Stimulated activated CD4-positive, alpha-beta T cell treated with anti-CD3 and anti-CD28 coated beads, Interleukin-4, amount 100 ng/mL, for 24 hours (primary cell): ENCODE data around the gene MBTD1.
"Not testable (repeated sequence)": the region's sequence is repeated elsewhere in the genome, so short reads cannot be mapped to it uniquely, and the experiment has no call there.

Source experiments
- DNase-seq: peaks from one replicate; pipeline ENCODE4 v3.0.0-alpha.2; 2020

Gene MBTD1

DNA sequence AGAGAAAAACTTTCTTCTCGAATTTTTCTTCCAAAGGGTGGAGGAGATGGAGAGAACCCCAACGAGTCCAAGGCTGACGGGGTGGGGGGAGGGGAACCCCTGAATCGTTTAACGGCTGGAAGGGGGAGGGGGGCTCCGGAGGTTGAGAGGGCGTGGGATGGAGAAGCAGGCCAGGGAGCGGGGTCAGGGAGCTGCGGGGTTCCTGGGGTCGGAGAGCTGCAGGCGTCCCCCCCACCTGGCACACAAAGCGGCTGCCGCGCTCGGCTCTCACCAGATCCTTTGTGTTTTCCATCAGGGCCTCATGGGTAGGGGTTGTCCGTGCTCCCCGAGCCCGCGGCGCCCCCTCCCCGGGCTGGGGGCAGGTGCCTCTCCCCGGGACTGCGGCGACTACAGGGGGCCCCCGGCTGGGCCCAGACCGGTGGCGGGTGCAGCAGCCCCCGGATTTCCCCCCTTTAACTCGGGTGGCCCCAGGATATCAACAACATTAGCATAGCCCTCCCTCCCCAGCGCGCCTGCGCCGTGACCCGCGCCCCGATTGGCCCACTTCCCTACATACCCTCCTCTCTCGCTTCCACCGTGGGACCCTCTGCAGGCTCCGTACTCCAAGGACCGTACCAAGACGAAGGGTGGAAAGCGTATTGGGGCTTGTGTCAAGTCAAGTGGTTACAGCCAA, at the start of gene MBTD1:
TSS of gene MBTD1 (minus strand) at position 486 of the 673 bp plus-strand sequence. CDS start 34,888 bp downstream, outside the sequence.
- peak; percentile 96 for DNase-seq

DNA sequence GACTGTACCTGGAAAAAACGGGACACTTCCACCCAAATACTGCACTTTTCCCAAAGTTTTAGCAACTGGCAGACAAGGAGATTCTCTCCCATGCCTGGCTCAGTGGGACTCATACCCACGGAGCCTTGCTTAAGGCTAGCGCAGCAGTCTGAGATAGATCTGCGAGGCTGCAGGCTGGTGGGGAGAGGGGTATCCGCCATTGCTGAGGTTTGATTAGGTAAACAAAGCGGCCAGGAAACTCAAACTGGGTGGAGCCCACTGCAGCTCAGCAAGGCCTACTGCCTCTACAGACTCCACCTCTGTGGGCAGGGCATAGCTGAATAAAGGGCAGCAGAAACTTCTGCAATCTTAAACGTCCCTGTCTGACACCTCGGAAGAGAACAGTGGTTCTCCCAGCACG, 45.3 kb upstream of the MBTD1 start:
- no peak for DNase-seq

DNA sequence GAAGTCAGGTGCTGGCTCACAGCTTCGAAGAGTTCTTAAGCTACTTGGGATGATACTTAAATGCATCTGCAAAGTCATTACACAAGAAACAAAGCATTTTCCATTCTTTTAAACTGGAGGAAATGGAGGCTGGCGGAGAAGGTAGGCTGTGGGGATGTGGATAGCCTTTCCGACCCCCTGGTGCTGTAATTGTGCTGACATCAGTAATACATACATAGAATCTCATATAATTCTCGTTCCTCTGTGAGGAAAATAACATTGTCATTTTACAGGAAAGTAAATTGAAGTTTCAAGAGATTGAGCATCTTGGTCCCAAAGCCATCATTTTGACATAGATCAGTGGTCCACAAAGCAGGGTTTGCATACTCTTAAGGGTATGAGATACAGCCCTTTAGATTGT, 40.0 kb upstream of the MBTD1 start:
- no peak for DNase-seq

DNA sequence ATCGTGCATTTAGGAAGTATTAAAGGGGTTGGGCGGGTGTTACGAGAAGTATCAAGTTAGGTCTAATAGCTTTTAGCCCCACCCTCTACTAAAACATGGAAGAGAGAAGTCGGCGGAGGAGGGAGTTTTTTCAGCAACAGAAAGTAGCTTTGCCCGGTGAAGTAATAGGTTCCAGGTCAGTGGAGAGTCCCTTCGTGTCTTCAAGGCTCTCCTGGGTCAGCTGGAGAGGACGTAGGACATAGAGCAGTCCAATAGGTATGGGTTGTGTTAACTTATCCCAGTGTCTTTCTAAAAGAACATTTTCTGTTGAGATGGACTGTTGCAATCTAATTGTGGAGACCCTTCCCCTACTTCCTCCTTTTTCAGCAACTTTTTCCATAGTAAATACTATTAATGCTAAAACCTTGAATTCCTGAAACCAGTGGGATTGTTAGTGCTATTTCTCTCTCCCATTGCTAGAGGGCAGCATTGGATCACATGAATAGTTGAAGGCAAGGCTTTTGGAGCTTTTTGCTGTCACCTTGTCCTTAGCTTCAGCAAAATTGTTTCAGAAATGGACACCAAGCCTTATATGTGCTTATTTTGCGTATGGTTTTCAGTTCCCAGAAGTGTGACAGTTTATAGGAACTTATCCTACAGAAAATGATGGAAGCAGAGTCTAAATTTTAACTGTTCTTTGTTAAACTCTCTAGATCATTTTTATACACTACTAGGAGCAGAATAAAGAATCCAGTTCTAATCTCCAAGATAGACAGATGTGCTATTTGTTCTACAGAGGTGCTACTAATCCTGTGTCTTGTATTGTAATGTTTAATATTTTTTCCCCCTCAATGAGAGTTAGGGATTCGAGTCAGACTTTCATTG, 38.9 kb upstream of the MBTD1 start:
- DNase-seq = no peak

DNA sequence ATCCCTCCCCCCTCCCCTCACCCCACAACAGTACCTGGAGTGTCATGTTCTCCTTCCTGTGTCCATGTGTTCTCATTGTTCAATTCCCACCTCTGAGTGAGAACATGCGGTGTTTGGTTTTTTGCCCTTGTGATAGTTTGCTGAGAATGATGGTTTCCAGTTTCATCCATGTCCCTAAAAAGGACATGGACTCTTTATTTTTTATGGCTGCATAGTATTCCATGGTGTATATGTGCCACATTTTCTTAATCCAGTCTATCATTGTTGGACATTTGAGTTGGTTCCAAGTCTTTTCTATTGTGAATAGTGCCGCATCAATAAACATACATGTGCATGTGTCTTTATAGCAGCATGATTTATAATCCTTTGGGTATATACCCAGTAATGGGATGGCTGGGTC, 34.5 kb upstream of the MBTD1 start:
- DNase-seq = not testable (repeated sequence)

- no peak for DNase-seq
These were observed 29.9 kb upstream of the MBTD1 start for GRCh38 chr17:51289696-51290111.

GRCh38 chr17:51287412-51287811, 27.6 kb upstream of the MBTD1 start:
- no peak for DNase-seq

GRCh38 chr17:51279183-51279582, 19.3 kb upstream of the MBTD1 start:
- no peak for DNase-seq

DNA sequence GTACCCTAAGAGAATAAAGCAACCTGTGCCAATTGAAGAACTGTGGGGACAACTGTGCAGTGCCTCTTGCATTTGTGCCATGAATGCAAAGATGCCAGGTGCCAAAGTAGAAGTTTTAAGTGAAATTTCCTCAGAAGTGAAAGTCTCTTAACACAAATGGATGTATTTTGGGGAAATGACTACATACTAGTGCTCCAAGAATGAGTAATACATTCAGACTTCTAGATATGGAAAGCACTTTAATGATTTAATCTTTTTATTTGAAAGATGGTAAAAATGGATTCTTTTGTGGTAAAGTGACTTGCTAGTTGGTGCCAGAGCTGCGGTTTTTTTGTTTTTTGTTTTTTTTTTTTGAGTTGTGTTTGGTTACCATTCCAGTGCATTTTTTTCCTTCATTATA, 15.5 kb upstream of the MBTD1 start:
- no peak for DNase-seq

DNA sequence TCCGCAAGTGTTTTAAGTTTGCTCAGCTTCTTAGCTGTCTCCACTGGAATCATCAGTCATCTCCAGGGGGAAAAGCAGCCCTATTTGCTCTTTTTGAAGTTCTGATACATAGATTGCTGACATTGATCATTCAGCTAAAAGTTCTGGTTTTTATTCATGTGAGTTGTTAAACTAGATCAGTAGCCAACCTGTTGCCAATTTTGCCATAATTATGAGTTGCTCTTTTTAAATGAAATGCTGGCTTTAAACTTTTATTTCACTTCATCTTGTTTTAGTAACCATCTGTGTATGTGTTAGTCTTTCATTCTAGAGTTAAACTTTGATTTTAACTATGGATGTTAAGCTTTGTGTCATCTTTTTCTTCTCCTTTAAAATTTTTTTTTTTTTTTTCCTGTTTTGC, 13.0 kb upstream of the MBTD1 start:
- DNase-seq = no peak

GRCh38 chr17:51270636-51271035, 10.8 kb upstream of the MBTD1 start:
- no peak for DNase-seq

DNA sequence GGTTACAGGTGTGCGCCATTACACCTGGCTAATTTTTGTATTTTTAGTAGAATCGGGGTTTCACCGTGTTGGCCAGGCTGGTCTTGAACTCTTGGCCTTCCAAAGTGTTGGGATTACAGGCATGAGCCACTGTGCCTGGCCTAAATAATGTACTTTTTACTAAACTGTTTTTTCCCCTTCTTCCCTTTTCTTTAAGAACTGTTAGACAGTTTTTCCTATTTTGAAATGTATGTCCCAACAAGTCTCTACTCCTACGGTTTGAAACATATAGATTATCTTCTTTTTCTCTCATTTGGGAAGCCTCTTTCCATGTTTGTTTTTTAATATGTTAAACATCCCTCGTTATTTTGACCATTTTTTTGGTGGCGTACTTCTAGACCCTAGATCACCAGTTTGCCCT, 10.1 kb upstream of the MBTD1 start:
- no peak for DNase-seq

- DNase-seq = not testable (repeated sequence)
These were observed 4.6 kb upstream of the MBTD1 start for GRCh38 chr17:51264466-51264865.

DNA sequence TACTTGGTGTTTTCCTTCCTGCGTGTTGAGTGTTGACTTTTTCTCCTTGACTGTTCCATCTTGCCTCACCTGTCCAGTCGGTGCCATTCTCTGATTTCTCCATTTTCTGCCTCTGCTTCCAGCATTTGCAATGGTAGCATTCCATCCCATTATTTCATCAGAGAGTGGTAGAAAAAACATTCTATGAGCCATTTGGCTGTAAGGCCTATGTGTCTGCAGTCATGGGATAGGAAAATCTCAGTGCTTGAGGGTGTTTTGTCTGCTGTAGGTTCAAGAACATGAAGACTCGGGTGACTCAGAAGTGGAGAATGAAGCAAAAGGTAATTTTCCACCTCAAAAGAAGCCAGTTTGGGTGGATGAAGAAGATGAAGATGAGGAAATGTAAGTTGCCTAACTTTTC, 3.2 kb upstream of the MBTD1 start:
- DNase-seq = no peak

DNA sequence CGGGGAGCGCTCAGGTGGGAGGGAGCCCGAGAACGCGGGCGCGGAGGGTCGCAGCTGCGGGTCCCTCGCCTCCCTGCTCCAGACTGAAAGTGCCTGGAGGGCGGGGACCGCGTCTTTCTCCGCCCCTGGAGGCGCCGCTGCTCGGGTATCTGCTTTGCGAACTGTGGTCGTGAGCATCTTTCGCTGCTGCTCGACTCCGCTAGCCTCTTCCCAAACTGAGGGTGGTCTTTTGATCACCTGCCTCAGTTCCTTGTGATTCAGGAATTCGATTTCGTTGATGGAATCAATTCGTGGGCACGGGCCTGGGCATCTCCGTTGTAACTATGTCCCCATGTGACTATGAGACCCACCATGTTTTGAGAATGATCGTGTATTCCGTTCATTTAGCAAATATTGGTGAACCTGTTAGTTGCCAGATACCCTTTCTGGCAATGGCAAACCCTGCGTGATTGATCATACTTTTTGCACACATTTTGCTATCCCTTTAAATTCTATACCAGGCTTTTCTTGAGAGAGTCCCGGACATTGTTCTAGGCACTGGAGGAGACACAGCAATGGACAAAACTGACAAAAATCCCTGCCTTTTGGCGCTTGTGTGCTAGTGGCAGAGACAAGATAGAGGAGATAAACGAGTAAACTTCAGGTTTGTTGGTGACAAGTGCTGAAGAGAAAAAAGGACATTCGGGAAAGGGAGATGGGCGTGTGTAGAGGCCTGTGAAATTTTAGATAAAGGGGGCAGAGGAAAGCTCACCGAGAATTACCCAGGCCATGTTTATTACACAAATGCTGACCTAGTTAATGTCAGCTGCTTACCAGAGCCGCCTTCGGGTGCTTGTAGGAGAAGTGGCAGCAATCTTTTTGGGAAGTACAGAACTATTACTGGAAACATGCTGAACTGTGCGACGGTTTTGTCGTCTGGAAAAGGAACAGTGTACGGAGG, 1.4 kb upstream of the MBTD1 start:
- no peak for DNase-seq

GRCh38 chr17:51260237-51261023, 581 bp upstream of the MBTD1 start, which contains the start of gene UTP18:
Gene UTP18 (plus strand): TSS chr17:51260546. CDS start chr17:51260585, 39 bp downstream.
- DNase-seq = peak; percentile 97

DNA sequence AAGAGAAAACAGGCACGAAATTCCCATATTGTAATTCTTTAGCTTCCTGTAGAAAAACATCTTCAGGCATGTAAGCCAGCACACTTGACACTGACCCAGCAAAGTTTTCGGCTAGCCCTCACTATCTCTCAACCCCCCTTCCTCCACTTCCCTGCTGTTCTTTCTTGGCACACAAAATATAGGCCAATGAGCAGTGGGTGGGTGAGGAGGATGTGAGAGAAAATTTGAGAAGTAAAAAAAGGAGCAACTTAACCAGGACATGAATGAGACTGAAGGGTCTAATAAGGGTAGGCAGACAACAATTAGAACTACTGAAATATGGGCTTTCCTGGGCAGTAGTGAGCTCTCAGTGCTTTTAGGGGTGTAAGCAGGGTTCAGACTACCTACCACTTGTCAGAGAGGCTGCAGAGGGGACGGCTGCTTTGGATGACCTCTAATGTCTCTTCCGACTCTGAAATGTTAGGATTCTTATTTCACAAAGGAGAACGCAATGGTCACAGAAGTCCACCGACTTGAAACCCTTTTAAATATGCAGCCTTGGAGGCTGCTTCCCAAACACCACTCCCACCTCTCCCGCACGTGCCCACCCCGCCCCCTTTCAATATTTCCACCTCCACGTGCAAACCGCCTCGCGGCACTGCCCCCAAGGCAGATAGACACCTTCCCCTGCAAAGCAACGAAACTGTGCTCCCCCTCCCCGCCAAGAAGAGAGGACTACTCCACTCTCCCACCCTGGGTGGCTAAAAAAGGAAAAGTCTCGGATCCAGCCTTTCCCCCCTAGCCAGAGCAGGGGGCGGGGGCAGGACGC, 889 bp downstream of the MBTD1 start:
- DNase-seq = peak; percentile 6

DNA sequence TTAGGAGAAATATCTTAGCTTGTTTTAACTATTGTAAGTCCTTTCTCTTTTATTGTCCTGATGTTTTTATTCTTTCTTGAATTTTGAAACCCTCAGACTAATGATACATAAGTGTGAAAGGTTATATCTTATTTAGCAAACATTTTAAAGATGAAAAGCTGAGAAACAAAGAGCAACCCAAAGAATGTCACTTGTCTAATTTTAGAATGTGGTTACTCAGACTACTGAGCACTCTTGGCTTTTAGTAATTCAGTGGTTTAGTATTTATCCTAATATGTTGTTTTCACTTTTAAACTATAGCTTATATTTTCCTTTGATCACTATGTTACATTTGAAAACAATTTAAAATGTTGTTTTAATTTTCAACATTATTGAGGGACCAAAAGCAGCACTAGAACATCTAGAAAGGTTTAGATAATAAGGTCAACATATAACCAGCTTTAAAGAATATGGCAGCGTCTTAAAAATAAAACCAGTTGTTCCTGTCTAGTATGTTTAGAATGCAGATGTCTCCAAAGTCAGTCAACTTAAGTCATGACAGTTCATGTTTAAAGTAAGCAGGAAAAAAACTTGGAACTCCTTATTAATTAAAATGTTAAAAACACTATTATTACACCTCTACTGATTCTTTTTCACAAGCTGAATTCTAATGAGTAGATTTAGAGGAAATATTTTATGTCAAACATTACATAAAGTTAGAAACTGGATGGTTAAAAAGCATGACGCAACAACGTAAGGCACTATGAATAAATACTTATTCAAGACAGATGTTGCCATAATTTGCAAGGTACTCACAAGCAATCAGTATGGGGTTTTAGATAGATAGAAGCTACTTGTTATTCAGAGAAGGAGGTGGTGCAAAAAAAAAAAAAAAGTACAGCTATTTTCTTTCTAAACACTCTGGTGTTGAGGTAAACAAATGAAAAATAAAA, 2.4 kb downstream of the MBTD1 start:
- DNase-seq = no peak

DNA sequence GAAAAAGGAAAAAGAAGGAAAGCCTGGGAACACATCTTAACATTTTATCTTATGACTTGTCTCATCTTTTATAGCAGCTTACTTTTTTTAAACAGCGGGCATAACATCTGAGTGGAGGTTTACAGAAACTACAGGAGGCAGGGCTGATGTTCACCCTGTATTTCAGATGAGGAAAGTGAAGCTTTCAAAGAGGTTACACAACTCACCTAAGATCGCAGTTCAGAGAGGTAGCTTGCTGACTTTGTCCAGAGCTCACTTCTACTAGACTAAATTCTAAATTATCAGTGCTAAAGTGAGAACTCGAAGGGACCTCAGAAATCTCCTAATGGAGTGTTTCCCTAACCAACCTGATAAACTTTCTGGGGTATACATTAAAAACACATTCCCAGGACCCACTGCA, 3.7 kb downstream of the MBTD1 start:
- DNase-seq = no peak

DNA sequence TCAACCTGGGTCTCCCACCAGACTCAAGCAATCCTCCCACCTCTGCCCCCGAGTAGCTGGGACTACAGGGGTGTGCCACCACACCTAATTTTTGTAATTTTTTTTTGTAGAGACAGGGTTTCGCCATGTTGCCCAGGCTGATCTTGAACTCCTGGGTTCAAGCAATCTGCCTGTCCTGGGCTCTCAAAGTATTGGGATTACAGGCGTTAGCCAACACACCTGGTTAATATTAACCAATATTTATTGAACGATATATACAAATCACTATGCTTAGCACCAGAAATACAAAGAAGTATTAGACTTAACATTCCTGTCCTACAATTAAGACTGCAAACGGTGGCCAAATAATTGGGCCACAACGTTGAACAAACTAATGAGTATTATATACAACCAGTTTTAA, 4.2 kb downstream of the MBTD1 start:
- no peak for DNase-seq
